Measurements from ENCODE around the gene ACSL3.

DNA sequence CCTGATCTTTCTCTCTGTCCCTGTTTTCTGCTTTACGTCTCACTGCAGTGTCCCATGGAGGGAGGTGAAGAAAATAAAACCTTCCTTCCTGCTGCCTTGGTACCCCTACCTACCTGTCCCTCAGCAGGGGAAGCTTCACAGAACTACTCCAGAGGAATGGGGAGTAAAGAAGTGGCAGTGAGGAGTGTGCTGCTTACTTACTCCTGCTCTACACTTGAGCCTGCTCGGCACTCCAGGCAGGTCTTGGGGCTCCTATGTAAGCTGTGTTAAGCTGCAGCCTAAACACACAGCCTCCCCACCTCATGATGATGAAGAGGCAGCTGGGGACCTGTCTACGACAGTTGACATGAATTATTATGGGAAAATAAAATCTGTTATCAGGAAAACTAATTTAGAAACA lies 72.6 kb downstream of the ACSL3 start:
- no peak for TF ChIP-seq POLR2AphosphoS5 (IDR thresholded peaks at IDR 0.05; ENCODE audit: insufficient read depth, low read depth, low read length)
- TF ChIP-seq, protein P1, sequence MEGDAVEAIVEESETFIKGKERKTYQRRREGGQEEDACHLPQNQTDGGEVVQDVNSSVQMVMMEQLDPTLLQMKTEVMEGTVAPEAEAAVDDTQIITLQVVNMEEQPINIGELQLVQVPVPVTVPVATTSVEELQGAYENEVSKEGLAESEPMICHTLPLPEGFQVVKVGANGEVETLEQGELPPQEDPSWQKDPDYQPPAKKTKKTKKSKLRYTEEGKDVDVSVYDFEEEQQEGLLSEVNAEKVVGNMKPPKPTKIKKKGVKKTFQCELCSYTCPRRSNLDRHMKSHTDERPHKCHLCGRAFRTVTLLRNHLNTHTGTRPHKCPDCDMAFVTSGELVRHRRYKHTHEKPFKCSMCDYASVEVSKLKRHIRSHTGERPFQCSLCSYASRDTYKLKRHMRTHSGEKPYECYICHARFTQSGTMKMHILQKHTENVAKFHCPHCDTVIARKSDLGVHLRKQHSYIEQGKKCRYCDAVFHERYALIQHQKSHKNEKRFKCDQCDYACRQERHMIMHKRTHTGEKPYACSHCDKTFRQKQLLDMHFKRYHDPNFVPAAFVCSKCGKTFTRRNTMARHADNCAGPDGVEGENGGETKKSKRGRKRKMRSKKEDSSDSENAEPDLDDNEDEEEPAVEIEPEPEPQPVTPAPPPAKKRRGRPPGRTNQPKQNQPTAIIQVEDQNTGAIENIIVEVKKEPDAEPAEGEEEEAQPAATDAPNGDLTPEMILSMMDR (IDR thresholded peaks at IDR 0.05; ENCODE audit: extremely low read depth in 1 of 2, insufficient read depth in 1 of 2, low read depth in 1 of 2, low read length in 2 of 2): no peak
- TF ChIP-seq JUN (IDR thresholded peaks at IDR 0.05; ENCODE audit: borderline replicate concordance, insufficient read depth, insufficient read length, low read depth): no peak

Measured in endothelial cell of umbilical vein (primary cell).